ENCODE data around the gene AIFM2.
"Not testable (repeated sequence)": the region's sequence is repeated elsewhere in the genome, so short reads cannot be mapped to it uniquely, and the experiment has no call there.

Gene AIFM2

GRCh38 chr10:70145666-70146488 is 13.3 kb upstream of the AIFM2 start:
- no peak for DNase-seq (ENCODE audit: low read depth)

DNA sequence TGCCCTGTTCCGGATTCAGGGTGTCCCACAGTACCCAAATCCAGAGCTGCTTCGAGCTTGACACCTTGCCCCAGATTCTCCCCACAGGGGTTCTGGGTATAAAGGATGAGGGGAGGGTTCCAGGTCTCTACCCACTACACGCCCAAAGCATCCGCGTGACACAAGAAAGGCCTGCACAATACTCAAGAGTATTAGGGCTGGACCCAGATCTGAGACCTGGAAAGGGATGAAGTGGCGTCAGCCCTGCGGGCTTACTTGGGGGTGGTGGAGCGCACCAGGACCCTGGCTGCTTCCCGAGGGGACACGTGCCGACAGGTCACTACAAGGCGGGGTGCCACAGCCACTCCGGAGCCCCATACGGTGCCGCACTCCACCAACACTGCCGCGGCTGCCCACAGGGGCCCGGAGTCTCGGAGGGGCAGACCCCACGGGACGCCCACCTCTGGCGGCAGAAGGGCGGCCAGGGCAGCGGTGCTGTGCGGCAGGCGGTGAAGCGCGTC is 12.6 kb upstream of the AIFM2 start:
- DNase-seq (ENCODE audit: low read depth), result no peak

DNA sequence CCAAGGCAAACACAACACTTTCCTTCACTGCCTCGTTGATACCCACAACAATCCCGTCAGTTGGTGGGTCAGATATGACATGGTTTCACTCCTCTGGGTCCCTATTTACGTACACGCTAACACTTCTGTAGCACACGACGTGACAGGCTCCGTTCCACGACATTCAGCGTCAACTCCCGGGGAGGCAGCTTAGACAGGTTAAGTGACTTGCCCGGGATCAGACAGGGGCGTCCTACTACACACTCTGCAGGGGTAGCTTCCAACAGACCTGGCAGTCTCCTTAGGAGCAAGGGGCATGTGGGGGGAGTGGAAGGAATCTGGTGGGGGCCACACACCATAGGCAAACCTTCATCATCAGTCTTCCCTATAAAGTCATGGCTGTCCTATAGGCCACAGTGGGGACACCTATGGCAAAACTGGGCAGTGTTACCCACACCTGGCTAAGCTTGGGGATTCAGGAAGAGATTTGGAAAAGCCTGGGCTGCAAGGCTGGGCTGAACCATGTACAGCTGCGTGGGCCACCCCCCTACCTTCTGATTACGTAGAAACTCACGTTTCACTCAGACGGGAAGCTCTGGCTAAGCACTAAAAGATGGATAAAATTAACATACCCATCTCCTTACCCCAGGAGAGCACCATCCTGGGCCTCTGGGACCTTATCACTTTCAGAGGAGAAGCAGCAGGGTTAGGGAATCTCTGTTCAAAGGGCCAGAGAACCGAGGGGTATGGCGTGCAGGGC is 11.9 kb upstream of the AIFM2 start:
- no peak for DNase-seq (ENCODE audit: low read depth)

- no peak for DNase-seq (ENCODE audit: low read depth)
Measured at GRCh38 chr10:70142555-70142954, 9.9 kb upstream of the AIFM2 start.

GRCh38 chr10:70140297-70140696 is 7.7 kb upstream of the AIFM2 start:
- no peak for DNase-seq (ENCODE audit: low read depth)

DNA sequence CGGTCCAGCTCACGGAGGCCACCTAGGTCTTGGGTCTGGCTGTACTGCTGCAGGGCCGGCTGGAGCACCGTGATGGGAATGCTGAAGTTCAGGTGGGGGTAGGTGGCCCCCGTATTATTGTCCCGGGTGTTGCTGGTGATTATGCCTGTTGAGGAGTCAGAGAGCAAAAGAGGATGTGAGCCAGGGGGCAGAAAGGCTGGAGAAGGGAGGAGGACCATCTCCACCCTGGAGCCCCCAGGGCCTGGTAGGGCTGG is 7.3 kb upstream of the AIFM2 start:
- DNase-seq (ENCODE audit: low read depth), result no peak

GRCh38 chr10:70139151-70139996 is 6.7 kb upstream of the AIFM2 start:
- no peak for DNase-seq (ENCODE audit: low read depth)

GRCh38 chr10:70137927-70138883 is 5.6 kb upstream of the AIFM2 start:
- DNase-seq (ENCODE audit: low read depth), result no peak

GRCh38 chr10:70137135-70137534 is 4.5 kb upstream of the AIFM2 start:
- DNase-seq (ENCODE audit: low read depth), result no peak

- no peak for DNase-seq (ENCODE audit: low read depth)
Measured at GRCh38 chr10:70135684-70136083, 3.1 kb upstream of the AIFM2 start.

DNA sequence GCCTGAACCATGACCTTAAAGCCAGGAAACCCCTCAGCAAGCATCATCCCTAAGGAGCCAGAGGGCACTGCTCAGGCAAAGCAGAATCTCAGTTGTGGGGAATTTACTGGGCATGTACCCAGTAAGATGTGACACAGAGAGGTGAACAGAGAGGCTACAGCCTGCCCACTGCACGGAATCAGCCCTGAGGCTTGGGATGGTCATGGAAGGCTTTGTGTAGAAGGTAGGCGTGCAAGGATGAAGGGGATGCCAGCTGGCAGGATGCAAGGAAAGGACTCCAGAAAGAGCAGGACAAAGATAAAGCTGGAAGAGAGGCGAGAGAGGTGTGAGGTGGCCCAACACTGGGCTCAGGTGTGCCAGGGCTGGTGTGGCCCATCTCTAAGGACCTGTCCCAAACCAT is 2.4 kb upstream of the AIFM2 start:
- no peak for DNase-seq (ENCODE audit: low read depth)

DNA sequence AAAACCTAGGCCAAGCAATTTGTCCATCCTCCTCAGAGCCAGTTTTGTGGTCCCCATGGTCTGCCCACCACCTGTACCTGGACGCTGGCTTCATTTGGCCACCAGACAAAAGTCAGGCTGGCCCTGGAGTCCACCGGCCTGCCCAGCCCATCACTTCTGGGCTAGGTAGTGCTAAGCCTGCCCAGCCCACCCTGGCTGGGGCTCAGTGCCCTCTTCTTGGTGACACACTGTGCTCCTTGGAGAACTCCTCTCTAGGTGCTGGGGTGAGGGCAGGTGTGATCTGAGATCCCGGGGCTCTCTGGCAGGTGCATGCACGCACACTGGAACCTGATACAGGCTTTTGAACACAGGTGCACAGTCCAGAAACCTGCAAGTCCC is 1.1 kb downstream of the AIFM2 start:
- no peak for DNase-seq (ENCODE audit: low read depth)

- no peak for DNase-seq (ENCODE audit: low read depth)
Measured at GRCh38 chr10:70130878-70131559, 1.6 kb downstream of the AIFM2 start.

DNA sequence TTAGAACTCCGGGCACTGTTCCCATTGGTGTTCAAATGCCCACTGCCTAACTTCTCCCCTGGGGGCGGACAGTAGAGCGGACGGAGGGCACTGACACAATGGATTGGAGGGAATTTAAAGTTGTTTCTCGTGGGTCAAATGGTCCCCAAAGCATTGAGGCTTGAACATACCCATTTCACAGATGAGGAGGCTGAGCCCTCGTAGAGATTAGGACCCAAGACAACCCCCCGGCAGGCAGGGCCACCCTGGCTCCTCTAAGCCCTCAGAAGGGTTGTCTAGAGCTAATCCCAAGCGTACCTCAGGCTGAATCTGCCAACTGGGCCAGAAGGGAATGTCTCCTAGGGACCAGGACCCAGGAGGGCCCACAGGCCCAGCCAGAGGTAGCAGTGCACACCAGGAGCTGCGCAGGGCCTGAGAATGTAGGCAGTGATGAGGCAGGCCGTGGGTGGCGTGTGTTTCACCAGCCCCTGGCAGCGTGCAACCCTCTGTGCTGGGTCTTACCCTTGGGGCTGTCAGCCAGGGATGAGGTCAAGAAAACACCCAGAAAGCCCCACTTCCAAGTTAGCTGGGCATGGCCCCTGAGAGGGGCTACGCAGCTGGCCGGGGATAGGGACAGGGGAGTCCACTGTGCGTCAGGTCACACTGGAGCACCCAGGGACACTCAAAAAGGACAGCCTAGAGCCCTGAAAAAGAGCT is 5.8 kb downstream of the AIFM2 start:
- no peak for DNase-seq (ENCODE audit: low read depth)

GRCh38 chr10:70125918-70126552 is 6.6 kb downstream of the AIFM2 start:
- DNase-seq (ENCODE audit: low read depth), result no peak

DNA sequence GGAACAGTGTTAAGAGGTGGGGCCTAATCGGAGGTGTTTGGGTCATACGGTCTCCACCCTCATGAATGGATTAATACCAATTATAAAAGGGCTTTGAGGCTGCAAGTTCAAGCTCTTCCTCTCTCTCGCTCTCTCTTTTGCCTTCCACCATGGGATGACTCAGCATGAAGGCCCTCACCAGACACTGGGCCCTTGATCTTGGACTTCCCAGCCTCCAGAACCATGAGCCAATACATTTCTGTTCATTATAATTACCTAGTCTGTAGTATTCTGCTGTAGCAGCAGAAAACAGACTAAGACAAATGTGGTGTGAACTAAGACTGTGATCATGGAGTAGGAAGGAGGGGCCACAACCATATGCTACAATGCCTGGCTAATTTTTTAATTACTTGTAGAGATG is 7.7 kb downstream of the AIFM2 start:
- no peak for DNase-seq (ENCODE audit: low read depth)

DNA sequence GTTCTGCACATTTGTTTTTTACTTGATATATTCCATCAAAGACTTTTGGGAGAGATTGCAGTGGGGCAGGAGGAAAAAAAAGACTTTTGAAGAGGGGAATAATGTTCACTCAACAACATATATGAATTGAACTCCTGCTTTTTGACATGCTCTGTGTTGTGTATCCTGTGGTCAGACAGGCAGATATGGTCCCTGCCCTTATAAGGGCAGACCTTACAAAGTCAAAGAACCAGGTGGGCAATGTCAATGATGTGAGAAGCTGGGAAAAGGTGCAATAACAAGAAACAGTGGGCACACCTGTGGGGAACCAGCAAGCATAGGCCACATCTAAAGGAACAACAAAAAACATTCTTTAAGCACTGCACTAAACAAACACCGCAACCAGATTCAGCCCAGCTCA is 8.2 kb downstream of the AIFM2 start:
- DNase-seq (ENCODE audit: low read depth), result no peak

- no peak for DNase-seq (ENCODE audit: low read depth)
Measured at GRCh38 chr10:70123817-70124216, 8.8 kb downstream of the AIFM2 start.

DNA sequence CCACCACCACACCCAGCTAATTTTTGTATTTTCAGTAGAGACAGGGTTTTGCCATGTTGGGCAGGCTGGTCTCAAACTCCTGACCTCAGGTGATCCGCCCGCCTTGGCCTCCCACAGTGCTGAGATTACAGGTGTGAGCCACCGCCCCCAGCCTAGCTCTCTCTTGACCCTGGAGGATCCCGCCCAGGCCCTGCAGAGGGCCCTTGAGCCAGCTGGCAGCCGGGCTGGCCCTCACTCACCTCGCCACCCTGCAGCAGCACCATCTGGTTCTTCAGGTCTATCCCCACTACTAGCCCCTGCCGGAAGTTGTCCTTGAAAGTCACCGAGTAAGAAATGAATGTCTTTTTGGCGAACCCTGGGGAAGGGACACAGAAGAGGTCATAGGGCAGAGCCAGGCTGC is 9.5 kb downstream of the AIFM2 start:
- not testable (repeated sequence) for DNase-seq (ENCODE audit: low read depth)

DNA sequence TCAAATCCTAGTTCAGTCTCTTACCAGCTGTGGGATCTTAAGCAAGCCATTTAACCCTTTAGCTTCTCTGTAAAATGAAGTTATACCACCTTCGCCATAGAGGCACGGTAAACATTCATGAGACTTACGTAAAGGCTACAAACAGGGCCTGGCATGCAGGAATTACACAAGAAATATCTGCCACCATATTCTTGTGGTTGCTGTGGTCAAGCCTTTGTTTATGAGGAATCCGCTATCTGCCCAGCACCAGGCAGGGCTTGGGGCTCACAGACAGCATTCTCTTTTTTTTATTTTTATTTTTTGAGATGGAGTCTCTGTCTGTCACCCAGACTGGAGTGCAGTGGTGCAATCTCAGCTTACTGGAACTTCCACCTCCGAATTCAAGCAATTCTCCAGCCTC is 9.9 kb downstream of the AIFM2 start:
- no peak for DNase-seq (ENCODE audit: low read depth)
